ENCODE results near the gene NFKBIB. TPM values are rescaled to one million over a fixed set of nuclear protein-coding genes. Genes with fewer than 3 reads are reported as not detected.

NFKBIB gene
- total and polyA plus RNA-seq, 2 of the 13 experiments (the other 11 are each of a cell fraction or from before 2014, with no cell fraction given), result 8.6 to 14.9 TPM

GRCh38 chr19:38862321-38863059, 37.3 kb upstream of the NFKBIB start:
- Histone ChIP-seq H3K9ac (ENCODE audit: insufficient read depth, low read depth, low read length) (no peak overlapping the region), H3K4me3 (replicated peaks in 1 of 3; ENCODE audit: insufficient read depth in 1 of 3, low read depth in 2 of 3, low read length in 3 of 3) (no peak overlapping the region), H3K36me3 (replicated peaks in 1 of 2; ENCODE audit: control insufficient read depth in 1 of 2, insufficient read depth in 2 of 2, low read length in 2 of 2) (no peaks in the 10 kb centered on the region), H3K79me2 (ENCODE audit: insufficient read depth, low read length) (no peaks in the 10 kb centered on the region), H2AFZ (ENCODE audit: low read length) (no peak overlapping the region), H4K20me1 (ENCODE audit: insufficient read depth, low read length) (no peaks in the 10 kb centered on the region), H3K27ac (ENCODE audit: extremely low read length, insufficient read depth, low read length) (no peak overlapping the region), H3K9me3 (ENCODE audit: low read length) (no peaks in the 10 kb centered on the region), H3K4me2 (ENCODE audit: low read depth, low read length) (no peak overlapping the region), H3K27me3 (ENCODE audit: control insufficient read depth in 1 of 2, insufficient read depth in 2 of 2, low read length in 2 of 2) (no peaks in the 10 kb centered on the region), H3K4me1 (ENCODE audit: insufficient read depth, low read length) (peaks cover 53% of the 10 kb centered on the region)
- CTCF ChIA-PET (ENCODE audit: low intra/inter-chr PET ratio, low total read pairs), result no interaction called here
- BruUV-seq (replicated peaks), result no TSS peak
- 74% methylated on average over 10 of the region's 10 CpGs for WGBS (ENCODE audit: low lambda C conversion rate)
- intact Hi-C loops (cut with micrococcal nuclease; ENCODE audit: unreplicated experiment) (no loop called here), in situ Hi-C loops (cut with HindIII; ENCODE audit: extremely low pct_ligation_motif_present, low pct_unique_long_range_greater_than_20kb) (no loop called here)
- ATAC-seq (no peak), DNase-seq (ENCODE audit: low spot score) (no peak), FAIRE-seq (no peak)
- TF ChIP-seq ZNF280D (CRISPR knock-in tag; IDR thresholded peaks at IDR 0.05) (no peak), ZBTB3 (CRISPR knock-in tag; IDR thresholded peaks at IDR 0.05; ENCODE audit: borderline replicate concordance, low read depth) (no peak), ZNF83 (CRISPR knock-in tag; IDR thresholded peaks at IDR 0.05; ENCODE audit: borderline replicate concordance) (no peak), JUNB (CRISPR knock-in tag; IDR thresholded peaks at IDR 0.05; ENCODE audit: borderline replicate concordance) (no peak)
- POLR2A ChIA-PET, result interaction anchor here (1.3 to 2.5 kb wide), 4 partner anchors 10 to 31 kb away, joined by 3 to 11 read pairs (median 6); partner anchors contain the start of gene ECH1
